Glutamatergic neuron (in vitro differentiated cells): Measurements from ENCODE around the gene DMRT1. TPM values are rescaled to one million over a fixed set of nuclear protein-coding genes. Genes with fewer than 3 reads are reported as not detected.

Experiments used
- DNase-seq: peaks from one replicate; pipeline ENCODE4 v3.0.0; 2022
- H3K27ac Mint-ChIP-seq: one replicate; pipeline ENCODE4 v1.8.0; 2020; ENCODE audit warnings: mild to moderate bottlenecking, mixed read lengths, inconsistent platforms; ENCODE audit not compliant: unreplicated experiment
- H3K27me3 Mint-ChIP-seq: one replicate; pipeline ENCODE4 v1.8.0; 2020; ENCODE audit warnings: mild to moderate bottlenecking, moderate library complexity, mixed read lengths, inconsistent platforms; ENCODE audit not compliant: unreplicated experiment
- H3K36me3 Mint-ChIP-seq: one replicate; pipeline ENCODE4 v1.8.0; 2020; ENCODE audit warnings: mild to moderate bottlenecking, mixed read lengths, inconsistent platforms; ENCODE audit not compliant: unreplicated experiment
- H3K4me1 Mint-ChIP-seq: one replicate; pipeline ENCODE4 v1.8.0; 2020; ENCODE audit warnings: mild to moderate bottlenecking, low read depth, mixed read lengths, inconsistent platforms; ENCODE audit not compliant: unreplicated experiment
- H3K4me3 Mint-ChIP-seq: one replicate; pipeline ENCODE4 v1.8.0; 2020; ENCODE audit warnings: mild to moderate bottlenecking, mixed read lengths, inconsistent platforms; ENCODE audit not compliant: unreplicated experiment
- H3K9me3 Mint-ChIP-seq: one replicate; pipeline ENCODE4 v1.8.0; 2020; ENCODE audit warnings: mild to moderate bottlenecking, moderate library complexity, mixed read lengths, inconsistent platforms; ENCODE audit not compliant: unreplicated experiment
- total RNA-seq: library from RNA; stranded (reverse); fragmentation: NEBNext Ultra II Directional; extraction: Animal tissue kit (Norgen Biotek cat#: 25700); gene quantifications from one replicate; pipeline ENCODE4 v1.2.1, GENCODE V29; 2021; ENCODE audit not compliant: unreplicated experiment
- TF ChIP-seq, protein P1 (sequence below): fragments of 200-600 bp; sonication (generic); IDR thresholded peaks from one replicate; pipeline ENCODE4 v1.5.0; 2021; ENCODE audit not compliant: partially characterized antibody, unreplicated experiment

Gene DMRT1
- total RNA-seq, 1 donor from 2014 or later: 0.25 TPM

DNA sequence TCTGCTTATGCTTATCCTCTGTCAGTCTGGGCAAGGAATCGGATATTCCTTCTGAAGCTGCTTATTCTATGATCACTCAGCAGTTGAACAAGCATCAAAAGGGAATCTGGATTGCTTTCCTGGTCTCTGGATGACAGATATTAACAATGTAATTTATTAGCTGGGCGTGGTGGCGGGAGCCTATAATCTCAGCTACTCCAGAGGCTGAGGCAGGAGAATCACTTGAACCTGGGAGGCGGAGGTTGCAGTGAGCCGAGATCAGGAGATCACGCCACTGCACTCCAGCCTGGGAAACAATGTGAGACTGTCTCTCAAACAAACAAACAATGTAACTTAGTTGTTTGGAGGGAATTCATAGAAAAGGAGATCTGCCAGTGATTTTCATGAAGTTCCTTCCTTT is 45.4 kb downstream of the DMRT1 start:
- Mint-ChIP-seq H3K9me3 (peaks cover 2% of the 10 kb centered on the region), H3K27me3 (no peaks in the 10 kb centered on the region), H3K36me3 (no peaks in the 10 kb centered on the region), H3K27ac (no peak overlapping the region), H3K4me1 (peaks cover 9% of the 10 kb centered on the region), H3K4me3 (no peak overlapping the region)
- TF ChIP-seq, protein P1, sequence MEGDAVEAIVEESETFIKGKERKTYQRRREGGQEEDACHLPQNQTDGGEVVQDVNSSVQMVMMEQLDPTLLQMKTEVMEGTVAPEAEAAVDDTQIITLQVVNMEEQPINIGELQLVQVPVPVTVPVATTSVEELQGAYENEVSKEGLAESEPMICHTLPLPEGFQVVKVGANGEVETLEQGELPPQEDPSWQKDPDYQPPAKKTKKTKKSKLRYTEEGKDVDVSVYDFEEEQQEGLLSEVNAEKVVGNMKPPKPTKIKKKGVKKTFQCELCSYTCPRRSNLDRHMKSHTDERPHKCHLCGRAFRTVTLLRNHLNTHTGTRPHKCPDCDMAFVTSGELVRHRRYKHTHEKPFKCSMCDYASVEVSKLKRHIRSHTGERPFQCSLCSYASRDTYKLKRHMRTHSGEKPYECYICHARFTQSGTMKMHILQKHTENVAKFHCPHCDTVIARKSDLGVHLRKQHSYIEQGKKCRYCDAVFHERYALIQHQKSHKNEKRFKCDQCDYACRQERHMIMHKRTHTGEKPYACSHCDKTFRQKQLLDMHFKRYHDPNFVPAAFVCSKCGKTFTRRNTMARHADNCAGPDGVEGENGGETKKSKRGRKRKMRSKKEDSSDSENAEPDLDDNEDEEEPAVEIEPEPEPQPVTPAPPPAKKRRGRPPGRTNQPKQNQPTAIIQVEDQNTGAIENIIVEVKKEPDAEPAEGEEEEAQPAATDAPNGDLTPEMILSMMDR: no peak
- no peak for DNase-seq

DNA sequence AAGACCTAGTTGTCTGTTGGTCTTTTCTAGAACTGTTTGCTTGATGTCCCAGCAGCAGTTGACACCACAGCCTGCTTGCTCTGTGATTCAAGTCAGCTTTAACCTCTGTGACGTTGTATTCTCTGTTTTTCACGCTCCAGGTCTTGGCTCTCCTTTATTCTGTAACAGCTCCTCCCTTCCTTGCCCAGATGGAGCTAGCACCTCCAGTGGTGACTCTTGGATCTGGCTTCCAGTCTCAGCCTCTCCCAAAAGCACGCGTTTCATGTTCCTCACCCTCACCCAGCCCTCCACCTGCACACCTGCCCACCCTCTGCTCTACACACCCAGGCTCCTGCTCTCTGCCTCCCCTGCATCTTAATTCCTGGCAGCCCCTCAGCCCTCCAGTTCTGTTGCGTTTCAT is 50.6 kb downstream of the DMRT1 start:
- no peak overlapping the region for H3K27ac Mint-ChIP-seq
- DNase-seq: no peak
- H3K4me3 Mint-ChIP-seq: no peak overlapping the region
- TF ChIP-seq, protein P1: no peak
- H3K27me3 Mint-ChIP-seq: peaks cover 3% of the 10 kb centered on the region
- H3K36me3 Mint-ChIP-seq: no peaks in the 10 kb centered on the region
- no peaks in the 10 kb centered on the region for H3K9me3 Mint-ChIP-seq
- peaks cover 5% of the 10 kb centered on the region for H3K4me1 Mint-ChIP-seq

DNA sequence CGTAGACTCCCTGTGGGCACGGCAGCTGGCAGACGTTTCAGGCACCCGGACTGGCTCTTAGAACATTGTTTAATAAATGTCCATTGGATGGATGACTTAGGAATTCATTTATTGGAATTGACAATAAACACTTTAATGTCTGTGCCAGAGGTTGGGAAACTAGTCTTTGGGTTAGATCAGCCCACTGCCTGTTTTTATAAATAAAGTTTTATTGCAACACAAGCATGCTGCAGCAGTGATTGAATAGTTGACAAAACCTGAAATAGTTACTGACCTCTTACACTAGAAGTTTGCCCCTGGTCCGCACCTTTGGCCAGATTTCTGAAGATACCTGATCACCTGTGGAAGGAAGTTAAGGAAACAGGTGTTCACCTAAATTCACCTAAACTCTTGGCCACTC is 51.6 kb downstream of the DMRT1 start:
- TF ChIP-seq, protein P1: no peak
- H3K4me3 Mint-ChIP-seq: no peak overlapping the region
- no peak overlapping the region for H3K27ac Mint-ChIP-seq
- H3K9me3 Mint-ChIP-seq: no peaks in the 10 kb centered on the region
- peaks cover 3% of the 10 kb centered on the region for H3K27me3 Mint-ChIP-seq
- no peaks in the 10 kb centered on the region for H3K36me3 Mint-ChIP-seq
- DNase-seq: no peak
- no peaks in the 10 kb centered on the region for H3K4me1 Mint-ChIP-seq

DNA sequence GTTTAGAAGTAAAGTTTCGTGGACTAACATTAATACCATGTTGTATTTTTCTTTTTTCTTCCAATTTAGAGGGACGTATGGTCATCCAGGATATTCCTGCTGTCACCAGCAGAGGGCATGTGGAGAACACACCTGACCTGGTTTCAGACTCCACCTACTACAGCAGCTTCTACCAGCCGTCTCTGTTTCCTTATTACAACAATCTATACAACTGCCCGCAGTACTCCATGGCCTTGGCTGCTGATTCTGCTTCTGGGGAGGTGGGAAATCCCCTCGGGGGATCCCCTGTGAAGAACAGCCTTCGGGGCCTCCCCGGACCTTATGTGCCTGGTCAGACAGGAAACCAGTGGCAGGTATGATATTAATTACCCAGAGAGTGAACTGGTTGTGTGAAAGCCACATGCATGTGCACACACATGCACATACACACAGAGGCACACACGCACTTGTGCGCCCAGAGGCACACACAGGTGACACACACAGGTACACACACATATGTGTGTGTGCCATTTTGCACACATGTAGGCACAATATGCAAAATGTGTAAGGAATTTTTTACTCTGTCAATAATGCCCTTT is 52.4 kb downstream of the DMRT1 start:
- no peaks in the 10 kb centered on the region for H3K36me3 Mint-ChIP-seq

More for the DNA sequence above, 52.4 kb downstream of the DMRT1 start:
- no peak overlapping the region for H3K4me3 Mint-ChIP-seq
- H3K27ac Mint-ChIP-seq: no peak overlapping the region
- H3K27me3 Mint-ChIP-seq: peaks cover 3% of the 10 kb centered on the region
- no peaks in the 10 kb centered on the region for H3K9me3 Mint-ChIP-seq
- DNase-seq: peak; percentile 56
- no peaks in the 10 kb centered on the region for H3K4me1 Mint-ChIP-seq
- TF ChIP-seq, protein P1: peak; percentile 92
